HG02973 (cell line): ENCODE results near the gene YY1.
"Not testable (repeated sequence)": the region's sequence is repeated elsewhere in the genome, so short reads cannot be mapped to it uniquely, and the experiment has no call there.

Experiments
- ATAC-seq: cut with Tn5 transposase; IDR thresholded peaks from one replicate; pipeline ENCODE4 v1.9.1; 2021; ENCODE audit warnings: moderate library complexity; ENCODE audit not compliant: unreplicated experiment

Gene YY1

GRCh38 chr14:100295376-100296105 is 56.6 kb downstream of the YY1 start:
- ATAC-seq: no peak

DNA sequence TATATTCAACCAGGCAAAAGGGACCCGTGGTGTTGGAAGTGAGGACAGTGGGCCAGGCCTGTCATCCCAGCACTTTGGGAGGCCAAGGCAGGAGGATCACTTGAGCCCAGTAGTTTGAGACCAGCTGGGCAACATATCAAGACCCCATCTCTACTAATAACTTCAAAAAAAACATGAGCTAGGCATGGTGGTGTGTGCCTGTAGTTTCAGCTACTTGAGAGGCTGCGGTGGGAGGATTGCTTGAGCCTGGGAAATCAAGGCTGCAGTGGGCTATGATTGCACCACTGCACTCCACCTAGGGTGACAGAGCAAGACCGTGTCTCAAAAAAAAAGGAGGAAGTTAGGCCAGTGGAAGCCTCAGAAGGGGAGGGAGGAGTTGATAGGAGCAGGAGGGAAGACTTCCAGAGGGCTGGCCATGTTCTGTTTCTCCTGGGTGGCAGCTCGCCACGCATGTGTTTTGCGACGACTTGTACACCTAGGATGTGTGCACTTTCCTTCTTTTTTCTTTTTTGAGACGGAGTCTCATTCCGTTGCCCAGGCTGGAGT is 57.2 kb downstream of the YY1 start:
- no peak for ATAC-seq

- not testable (repeated sequence) for ATAC-seq
Observed at GRCh38 chr14:100296729-100297128, 57.8 kb downstream of the YY1 start.

- peak; percentile 93 for ATAC-seq
Observed at GRCh38 chr14:100297320-100298300, 58.7 kb downstream of the YY1 start.

GRCh38 chr14:100298551-100299237 is 59.8 kb downstream of the YY1 start:
- ATAC-seq: no peak

GRCh38 chr14:100299238-100299560 is 60.3 kb downstream of the YY1 start:
- ATAC-seq: no peak

GRCh38 chr14:100302616-100303015 is 63.7 kb downstream of the YY1 start:
- no peak for ATAC-seq

DNA sequence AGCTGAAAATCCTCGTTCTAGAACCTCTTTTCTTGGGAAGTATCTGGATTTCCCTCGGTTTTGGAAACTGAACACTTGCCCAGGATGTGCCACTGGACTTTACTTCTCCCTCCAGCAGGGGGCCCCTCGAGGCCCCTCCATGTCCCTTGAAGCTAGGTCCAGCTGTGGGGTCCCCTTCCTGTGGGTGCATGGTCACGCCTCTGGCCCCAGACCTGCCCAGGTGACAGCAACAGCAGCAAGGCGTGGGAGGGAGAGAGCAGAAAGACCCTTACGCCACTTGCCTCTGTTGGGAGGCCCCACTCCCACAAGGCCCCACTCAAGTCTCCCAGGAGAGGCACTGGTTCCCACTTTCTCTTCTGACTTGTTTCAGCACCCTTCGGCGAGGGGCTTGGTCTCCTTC is 64.2 kb downstream of the YY1 start:
- no peak for ATAC-seq

DNA sequence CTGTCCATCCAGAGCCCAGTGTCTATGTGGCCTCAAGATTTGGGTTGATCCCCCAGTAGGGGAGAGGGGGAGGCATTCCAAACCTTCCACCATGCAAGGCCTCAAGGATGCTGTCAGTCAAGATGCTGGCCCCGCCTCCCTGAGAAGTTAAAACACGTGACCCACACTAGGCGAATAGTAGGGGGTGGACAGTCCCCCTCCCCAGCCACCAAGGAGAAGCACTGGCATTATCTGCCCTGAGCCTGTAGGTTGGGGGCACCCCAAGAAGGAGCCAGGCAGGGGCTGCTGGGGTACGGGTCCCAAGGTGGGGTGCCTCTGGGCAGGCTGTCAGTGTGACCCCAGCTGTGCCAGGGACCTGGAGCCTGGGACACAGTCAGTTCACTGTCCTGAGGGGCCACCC is 65.0 kb downstream of the YY1 start:
- no peak for ATAC-seq

DNA sequence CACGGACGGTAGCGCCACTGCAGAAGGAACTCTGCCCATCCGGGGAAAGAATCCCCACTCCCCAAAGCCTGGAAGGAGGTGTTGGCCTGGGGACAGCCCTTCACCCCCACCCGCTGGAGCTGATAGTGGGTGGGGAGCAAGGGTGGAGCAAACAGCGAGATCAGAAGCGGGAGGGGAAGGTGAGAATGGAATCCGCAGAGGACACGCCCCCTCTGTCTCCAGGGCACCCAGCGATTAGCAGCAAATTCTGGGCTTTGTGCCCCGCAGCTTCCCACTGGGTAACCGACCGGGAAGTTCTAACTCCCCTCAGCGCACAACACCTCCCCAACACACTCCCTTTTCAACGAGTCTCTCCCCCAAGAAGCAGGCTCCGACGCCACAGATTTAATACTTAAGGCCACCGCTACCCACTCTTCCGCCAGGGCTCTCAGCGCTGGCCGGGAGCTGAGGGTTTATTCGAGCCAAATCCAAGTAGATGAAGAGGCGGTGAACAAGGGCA is 65.9 kb downstream of the YY1 start:
- no peak for ATAC-seq

DNA sequence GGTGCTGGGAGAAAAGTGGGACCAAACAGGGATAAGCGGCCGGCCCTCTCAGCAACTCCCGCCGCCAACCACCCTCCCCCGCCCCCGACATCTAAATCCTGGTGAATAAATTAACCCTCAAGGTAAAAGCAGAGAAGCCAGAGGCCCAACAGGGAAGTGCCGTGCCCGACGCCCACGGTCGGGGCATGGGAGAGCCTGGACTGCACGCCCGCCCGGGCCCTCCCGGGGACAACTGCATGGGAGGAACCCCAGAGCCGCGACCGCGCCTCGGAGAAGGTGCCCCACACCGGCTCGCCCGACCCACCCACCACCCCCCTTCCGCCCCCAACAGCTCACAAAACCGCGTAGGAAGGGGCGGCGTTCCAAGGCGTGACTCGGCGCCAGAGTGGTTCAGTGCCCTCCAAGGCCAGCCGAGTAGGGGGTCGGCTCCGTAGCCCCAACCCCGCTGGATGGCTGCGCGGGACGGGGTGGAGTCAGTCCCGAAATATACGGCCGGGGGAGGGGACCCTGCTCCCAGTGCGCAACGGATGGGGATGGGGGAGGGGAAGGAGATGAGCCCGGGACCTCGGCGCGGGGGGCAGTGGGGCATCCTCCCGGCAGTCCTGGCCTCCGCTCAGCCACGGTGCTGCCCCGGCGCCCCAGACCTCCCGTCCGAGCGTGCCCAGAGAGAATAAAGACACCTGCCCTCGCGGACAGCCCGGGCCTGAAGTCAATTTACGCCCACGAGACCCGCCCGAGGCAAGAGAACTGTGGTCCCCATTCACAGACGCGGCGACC is 66.6 kb downstream of the YY1 start:
- no peak for ATAC-seq

DNA sequence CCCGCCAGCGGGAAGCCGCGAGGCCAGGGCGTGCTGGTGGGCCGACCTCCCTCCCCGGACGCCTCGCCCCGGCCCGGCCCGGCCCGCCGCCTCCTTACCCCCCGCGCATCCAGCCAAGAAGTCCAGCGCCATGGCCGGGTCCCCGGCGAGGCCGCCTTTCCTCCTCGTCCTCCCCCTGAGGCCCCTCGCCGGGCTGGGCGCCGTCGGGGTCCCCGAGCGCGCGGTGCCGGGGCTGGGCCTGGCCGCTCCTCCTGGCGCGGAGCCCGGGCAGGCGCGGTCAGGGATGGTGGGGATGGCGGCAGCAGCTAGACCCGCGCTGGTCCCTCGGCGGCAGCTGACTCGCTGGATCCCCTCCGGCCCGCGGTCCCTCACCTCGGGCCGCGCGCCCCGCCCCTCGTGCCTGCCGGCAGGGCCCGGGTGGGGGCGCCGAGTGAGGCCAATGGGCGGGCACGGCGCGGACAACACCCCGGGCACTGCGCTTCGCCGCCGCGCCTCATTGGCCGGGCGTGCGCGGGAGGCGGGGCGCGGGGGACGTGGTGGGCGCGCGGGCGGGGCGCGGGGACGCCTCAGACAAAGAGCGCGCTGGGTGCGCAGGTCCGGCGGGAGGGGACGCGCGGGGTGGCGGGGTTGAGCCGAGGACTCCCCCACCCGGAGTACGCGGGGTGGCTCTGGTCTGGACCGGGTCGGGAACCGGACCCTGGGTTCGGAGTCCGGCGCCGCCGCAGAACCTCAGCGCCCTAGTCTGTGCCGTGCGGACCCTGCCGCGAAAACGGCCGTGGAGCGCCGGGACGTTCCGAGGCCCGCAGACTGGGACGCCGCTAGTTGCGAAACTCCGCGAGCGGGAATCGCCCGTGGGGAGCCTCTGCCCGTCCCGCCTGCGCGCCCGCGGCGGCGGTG is 67.4 kb downstream of the YY1 start, which contains the start of gene SLC25A29:
SLC25A29 (minus strand) TSS at position 344 of the 897 bp plus-strand sequence; CDS start at position 132, 212 bp downstream.
- peak; percentile 84 for ATAC-seq

DNA sequence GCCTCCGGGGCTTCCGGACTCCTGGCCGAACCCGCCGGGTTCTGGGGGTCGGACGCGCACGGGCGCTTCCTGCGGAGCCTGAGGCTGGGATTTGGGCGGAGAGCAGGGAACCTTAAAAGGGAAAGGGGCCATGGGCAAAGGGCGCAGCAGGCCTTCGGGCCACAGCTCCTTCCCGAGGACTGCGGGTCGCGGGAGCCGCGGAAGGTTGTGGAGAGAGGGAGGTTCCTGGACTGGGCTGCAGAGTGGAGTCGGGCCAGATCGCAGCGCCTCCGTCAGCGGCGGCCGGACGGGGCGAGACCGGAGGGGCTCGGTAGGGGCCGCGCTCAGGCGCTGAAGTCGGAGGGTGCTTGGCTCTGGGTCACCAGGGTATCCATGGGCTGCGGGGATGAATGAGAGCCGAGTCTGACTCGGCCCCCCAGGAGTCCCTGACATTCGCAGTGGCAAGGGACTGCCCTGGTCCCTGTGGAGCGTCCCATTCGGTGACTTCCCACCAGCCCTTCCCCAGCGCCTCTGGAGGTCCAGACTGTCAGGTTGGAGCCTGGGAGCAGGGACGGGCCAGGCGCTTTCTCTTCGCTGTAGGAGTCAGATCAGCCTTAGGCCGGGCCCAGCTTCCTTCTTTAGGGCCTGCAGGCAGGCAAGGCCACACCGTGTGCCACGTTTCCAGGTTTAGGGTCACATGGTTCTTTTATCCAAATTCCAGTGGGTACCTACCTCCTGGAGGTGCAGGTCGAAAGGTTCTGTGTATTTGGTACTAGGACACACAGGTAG is 68.2 kb downstream of the YY1 start:
- no peak for ATAC-seq

GRCh38 chr14:100307766-100308426 is 69.0 kb downstream of the YY1 start:
- no peak for ATAC-seq

GRCh38 chr14:100308427-100308792 is 69.5 kb downstream of the YY1 start:
- ATAC-seq: not testable (repeated sequence)

- ATAC-seq: no peak
Observed at GRCh38 chr14:100309028-100309737, 70.2 kb downstream of the YY1 start.
